HPDE6-E6E7 (cell line): Measurements from ENCODE around the gene SYTL4.
A peak's percentile ranks its signal among the peaks of the same experiment; 100 is the strongest.
"Not testable (repeated sequence)": the region's sequence is repeated elsewhere in the genome, so short reads cannot be mapped to it uniquely, and the experiment has no call there.

Experiments used
- DNase-seq: peaks from one replicate; pipeline ENCODE4 v3.0.0; 2011; ENCODE audit warnings: missing footprints; ENCODE audit errors: extremely low spot score

The SYTL4 gene

GRCh38 chrX:100731441-100732281 lies at the start of gene SYTL4:
SYTL4 (minus strand) TSS chrX:100732121; CDS start chrX:100702037, 30,084 bp downstream.
- no peak for DNase-seq

- not testable (repeated sequence) for DNase-seq
Measured at GRCh38 chrX:100769439-100769838, 37.5 kb upstream of the SYTL4 start.

GRCh38 chrX:100768679-100769338 lies 36.9 kb upstream of the SYTL4 start:
- DNase-seq, result peak; percentile 27

- DNase-seq, result no peak
Measured at GRCh38 chrX:100750883-100751282, 19.0 kb upstream of the SYTL4 start.

GRCh38 chrX:100748108-100748507 lies 16.2 kb upstream of the SYTL4 start:
- no peak for DNase-seq

- DNase-seq, result no peak
Measured at GRCh38 chrX:100747703-100748102, 15.8 kb upstream of the SYTL4 start.

GRCh38 chrX:100747090-100747489 lies 15.2 kb upstream of the SYTL4 start:
- DNase-seq, result no peak

- no peak for DNase-seq
Measured at GRCh38 chrX:100745806-100746537, 14.1 kb upstream of the SYTL4 start.

- no peak for DNase-seq
Measured at GRCh38 chrX:100745205-100745604, 13.3 kb upstream of the SYTL4 start.

- DNase-seq, result no peak
Measured at GRCh38 chrX:100743009-100743607, 11.2 kb upstream of the SYTL4 start.

GRCh38 chrX:100724006-100724405 lies 7.9 kb downstream of the SYTL4 start:
- not testable (repeated sequence) for DNase-seq

GRCh38 chrX:100721328-100721727 lies 10.6 kb downstream of the SYTL4 start:
- DNase-seq, result no peak

GRCh38 chrX:100720301-100720700 lies 11.6 kb downstream of the SYTL4 start:
- DNase-seq, result no peak

- no peak for DNase-seq
Measured at GRCh38 chrX:100719139-100719538, 12.8 kb downstream of the SYTL4 start.

- DNase-seq, result no peak
Measured at GRCh38 chrX:100717363-100717762, 14.6 kb downstream of the SYTL4 start.

- no peak for DNase-seq
Measured at GRCh38 chrX:100710816-100711215, 21.1 kb downstream of the SYTL4 start.

- no peak for DNase-seq
Measured at GRCh38 chrX:100704581-100705203, 27.2 kb downstream of the SYTL4 start.

- no peak for DNase-seq
Measured at GRCh38 chrX:100700809-100701208, 31.1 kb downstream of the SYTL4 start.

GRCh38 chrX:100698551-100698950 lies 33.4 kb downstream of the SYTL4 start:
- no peak for DNase-seq

GRCh38 chrX:100696699-100697351 lies 35.1 kb downstream of the SYTL4 start:
- no peak for DNase-seq

GRCh38 chrX:100695991-100696390 lies 35.9 kb downstream of the SYTL4 start:
- no peak for DNase-seq
